ENCODE data around the gene DNAJC5G. TPM values are rescaled to one million over a fixed set of nuclear protein-coding genes. Genes with fewer than 3 reads are reported as not detected.

The DNAJC5G gene, protein sequence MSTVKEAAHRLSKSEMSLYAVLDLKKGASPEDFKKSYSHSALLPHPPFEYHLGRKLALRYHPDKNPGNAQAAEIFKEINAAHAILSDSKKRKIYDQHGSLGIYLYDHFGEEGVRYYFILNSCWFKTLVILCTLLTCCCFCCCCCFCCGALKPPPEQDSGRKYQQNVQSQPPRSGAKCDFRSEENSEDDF
- total RNA-seq = 0.44 and 1.4 TPM in 2 replicates

DNA sequence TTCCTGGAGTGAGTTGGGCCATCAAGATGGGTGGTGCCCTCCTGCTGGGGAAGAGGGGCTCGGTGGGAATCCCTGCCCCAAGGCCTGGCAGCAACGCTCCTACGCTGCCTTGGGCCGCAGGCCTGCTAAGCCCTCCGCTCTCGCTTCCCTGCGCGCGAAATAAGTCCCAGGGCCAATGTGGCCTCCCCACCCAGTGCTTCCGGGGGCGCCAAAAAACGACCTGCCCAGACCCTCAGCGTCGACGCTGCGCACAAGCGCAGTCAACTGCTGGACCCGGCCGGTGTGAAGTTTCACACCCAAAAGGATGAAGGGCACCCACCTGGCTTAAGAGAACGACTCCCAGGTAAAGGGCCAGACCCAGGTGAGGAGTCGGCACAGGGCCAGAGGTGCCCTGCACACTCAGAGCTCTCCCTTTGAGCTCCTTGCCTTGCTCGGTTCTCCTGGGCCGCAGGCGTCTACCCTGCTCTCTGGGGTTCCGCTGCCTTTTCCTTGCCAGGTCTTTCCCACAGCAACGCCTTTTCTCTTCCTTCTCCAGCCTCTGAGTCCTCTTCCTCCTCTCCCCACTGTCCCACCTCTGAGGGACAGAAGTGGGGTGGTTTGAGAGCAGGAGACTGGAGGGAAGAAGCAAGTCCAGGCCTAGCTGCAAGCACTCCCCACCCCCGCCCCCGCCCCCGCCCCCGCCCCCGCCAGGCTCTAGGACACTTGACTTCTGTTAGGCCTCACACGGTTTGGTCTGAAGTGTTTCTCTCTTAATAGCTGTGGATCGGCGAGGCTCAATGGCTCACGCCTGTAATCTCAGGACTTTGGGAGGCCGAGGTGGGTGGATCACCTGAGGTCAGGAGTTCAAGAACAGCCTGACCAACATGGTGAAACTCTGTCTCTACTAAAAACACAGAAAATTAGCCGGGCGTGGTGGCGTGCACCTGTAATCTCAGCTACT, at the start of gene DNAJC5G:
Gene DNAJC5G (plus strand): TSS at position 223 of the 940 bp plus-strand sequence. CDS start 1,296 bp downstream, outside the sequence.
- no peak for DNase-seq (ENCODE audit: low read depth in 2 of 2)

GRCh38 chr2:27225526-27225925, 49.7 kb upstream of the DNAJC5G start:
- DNase-seq (ENCODE audit: low read depth in 2 of 2) = no peak

- DNase-seq (ENCODE audit: low read depth in 2 of 2) = no peak
Measured at GRCh38 chr2:27227501-27227900, 47.7 kb upstream of the DNAJC5G start.

DNA sequence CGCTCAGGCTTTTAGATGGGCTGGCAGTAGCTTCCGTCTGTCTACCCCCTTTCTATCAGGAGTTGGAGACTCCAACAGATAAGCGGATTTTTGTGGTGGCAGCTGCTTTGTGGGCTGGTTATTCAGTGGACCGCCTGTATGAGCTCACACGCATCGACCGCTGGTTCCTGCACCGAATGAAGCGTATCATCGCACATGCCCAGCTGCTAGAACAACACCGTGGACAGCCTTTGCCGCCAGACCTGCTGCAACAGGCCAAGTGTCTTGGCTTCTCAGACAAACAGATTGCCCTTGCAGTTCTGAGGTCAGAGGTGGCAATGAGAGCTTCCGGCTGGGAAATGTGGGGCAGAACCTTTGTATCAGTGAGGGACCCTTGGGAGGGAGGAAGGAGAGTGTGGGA, 43.3 kb upstream of the DNAJC5G start:
- no peak for DNase-seq (ENCODE audit: low read depth in 2 of 2)

DNA sequence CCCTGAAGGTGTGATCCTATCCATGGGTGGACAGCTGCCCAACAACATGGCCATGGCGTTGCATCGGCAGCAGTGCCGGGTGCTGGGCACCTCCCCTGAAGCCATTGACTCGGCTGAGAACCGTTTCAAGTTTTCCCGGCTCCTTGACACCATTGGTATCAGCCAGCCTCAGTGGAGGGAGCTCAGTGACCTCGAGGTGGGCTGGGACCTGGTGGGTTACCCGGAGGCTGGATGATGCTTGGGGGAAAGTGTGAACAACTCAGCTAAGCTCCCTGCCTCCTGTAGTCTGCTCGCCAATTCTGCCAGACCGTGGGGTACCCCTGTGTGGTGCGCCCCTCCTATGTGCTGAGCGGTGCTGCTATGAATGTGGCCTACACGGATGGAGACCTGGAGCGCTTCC, 41.9 kb upstream of the DNAJC5G start:
- no peak for DNase-seq (ENCODE audit: low read depth in 2 of 2)

- DNase-seq (ENCODE audit: low read depth in 2 of 2) = no peak
Measured at GRCh38 chr2:27236136-27236535, 39.1 kb upstream of the DNAJC5G start.

GRCh38 chr2:27236626-27237025, 38.6 kb upstream of the DNAJC5G start:
- no peak for DNase-seq (ENCODE audit: low read depth in 2 of 2)

DNA sequence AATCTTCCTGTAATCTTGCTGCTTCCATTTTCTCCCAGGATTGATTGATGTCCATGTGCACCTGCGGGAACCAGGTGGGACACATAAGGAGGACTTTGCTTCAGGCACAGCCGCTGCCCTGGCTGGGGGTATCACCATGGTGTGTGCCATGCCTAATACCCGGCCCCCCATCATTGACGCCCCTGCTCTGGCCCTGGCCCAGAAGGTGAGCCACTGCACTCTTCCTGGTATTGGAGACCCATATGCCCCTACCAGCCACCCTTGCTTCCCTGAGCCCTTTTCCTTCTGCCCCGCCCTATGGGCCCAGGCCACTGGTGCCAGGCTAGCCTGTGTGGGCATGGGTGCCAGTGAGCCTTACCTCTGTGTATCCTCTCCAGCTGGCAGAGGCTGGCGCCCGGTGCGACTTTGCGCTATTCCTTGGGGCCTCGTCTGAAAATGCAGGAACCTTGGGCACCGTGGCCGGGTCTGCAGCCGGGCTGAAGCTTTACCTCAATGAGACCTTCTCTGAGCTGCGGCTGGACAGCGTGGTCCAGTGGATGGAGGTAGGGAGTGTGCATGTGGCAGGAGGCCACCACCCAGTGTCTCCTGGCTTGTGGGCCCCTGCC, 37.8 kb upstream of the DNAJC5G start:
- no peak for DNase-seq (ENCODE audit: low read depth in 2 of 2)

GRCh38 chr2:27238976-27239375, 36.3 kb upstream of the DNAJC5G start:
- no peak for DNase-seq (ENCODE audit: low read depth in 2 of 2)

DNA sequence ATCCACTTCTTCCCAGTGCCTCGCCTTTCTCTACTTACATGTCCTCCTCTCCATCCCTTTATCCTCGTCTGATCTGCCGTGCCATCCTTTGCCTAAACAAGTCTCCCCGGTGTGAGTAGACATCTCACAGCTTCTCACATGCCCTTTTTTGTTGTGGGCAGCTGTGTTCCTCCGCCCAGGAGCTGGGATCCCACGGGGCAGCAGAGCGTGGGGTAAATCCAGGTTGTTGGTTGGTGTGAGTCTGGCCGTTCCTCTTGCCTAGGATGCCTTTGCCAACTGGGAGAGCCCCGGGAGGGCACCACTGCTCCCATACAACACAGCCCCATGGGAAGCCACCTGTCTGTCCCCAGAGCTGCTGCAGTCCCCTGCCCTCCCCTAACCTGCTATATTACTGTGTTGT, 34.8 kb upstream of the DNAJC5G start:
- DNase-seq (ENCODE audit: low read depth in 2 of 2) = no peak

DNA sequence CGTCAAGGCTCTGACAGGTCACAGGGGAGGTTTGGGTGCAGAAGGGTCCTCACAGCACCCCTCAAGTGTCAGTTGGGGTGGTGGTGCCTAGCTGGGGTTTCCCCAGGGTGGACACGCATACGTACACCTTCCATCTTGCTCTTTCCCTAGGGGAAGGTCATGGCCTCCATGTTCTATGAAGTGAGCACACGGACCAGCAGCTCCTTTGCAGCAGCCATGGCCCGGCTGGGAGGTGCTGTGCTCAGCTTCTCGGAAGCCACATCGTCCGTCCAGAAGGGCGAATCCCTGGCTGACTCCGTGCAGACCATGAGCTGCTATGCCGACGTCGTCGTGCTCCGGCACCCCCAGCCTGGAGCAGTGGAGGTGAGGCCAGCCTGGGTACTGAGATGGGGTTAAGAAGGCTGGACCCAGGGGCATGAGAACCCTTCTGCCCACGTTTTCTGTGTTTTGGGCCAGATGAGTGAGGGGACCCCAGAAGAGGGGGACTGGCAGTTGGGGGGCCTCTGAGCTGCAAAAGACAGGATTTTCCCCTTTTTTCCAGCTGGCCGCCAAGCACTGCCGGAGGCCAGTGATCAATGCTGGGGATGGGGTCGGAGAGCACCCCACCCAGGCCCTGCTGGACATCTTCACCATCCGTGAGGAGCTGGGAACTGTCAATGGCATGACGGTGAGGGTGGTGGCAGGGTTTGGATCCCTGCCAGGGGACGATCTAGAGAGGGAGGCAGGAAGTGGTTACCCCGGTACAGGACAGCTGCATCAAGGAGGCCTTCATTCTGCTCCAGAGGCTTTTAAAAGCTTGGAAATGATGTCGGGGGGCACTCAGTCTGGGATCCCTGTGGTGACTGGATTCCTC, 33.2 kb upstream of the DNAJC5G start:
- DNase-seq (ENCODE audit: low read depth in 2 of 2) = no peak

GRCh38 chr2:27242614-27242951, 32.6 kb upstream of the DNAJC5G start:
- no peak for DNase-seq (ENCODE audit: low read depth in 2 of 2)

DNA sequence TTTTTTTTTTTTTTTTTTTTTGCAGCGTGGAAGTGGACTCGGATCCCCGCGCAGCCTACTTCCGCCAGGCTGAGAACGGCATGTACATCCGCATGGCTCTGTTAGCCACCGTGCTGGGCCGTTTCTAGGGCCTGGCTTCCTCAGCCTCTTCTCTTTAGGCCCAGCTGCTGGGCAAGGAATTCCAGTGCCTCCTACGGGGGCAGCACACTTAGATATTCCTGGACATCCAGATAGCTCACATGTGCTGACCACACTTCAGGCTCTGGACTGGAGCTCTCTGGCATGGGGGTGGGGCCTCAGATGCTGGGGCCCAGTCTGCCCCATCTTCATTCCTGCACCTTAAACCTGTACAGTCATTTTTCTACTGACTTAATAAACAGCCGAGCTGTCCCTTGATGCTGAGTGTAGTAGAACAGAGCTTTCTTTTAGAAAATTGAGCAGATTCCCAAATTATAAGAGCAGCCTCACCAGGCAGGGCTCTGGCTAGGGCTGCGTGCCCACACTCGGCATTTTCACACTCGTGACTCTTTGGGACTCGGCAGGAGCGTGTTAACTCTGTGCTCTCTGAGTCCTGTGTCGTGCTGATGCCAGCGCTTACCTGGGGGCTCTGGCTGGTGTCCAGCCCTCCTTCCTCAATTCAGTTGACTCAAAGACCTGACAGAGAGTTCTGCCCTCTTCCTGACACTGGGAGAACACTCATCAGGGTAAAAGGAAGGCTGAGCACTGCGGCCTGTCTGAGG, 31.7 kb upstream of the DNAJC5G start:
- no peak for DNase-seq (ENCODE audit: low read depth in 2 of 2)

DNA sequence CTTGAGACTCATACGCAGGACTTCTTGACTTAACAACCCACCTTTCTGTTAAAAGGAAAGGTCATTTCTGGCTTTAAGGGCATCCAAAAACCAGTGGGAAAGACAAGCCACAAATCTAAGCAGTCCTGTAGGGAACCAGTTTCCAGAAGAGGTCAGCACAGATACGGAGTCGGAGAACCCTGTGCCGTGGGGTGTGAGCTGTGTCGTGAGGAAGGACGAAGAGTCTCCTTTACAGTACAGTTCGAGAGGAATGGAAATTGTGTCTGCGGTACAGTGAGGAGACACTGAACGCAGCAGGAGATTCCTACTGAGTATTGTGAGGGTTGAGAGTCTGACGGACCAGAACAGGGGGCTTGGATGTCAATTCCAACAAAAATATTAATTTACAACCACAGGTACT, 30.1 kb upstream of the DNAJC5G start:
- DNase-seq (ENCODE audit: low read depth in 2 of 2) = no peak

GRCh38 chr2:27245626-27246025, 29.6 kb upstream of the DNAJC5G start:
- no peak for DNase-seq (ENCODE audit: low read depth in 2 of 2)

GRCh38 chr2:27247893-27248292, 27.3 kb upstream of the DNAJC5G start:
- no peak for DNase-seq (ENCODE audit: low read depth in 2 of 2)

GRCh38 chr2:27249159-27249890, 25.9 kb upstream of the DNAJC5G start:
- DNase-seq (ENCODE audit: low read depth in 2 of 2) = peak in 1 of 2 donors; percentile 31

DNA sequence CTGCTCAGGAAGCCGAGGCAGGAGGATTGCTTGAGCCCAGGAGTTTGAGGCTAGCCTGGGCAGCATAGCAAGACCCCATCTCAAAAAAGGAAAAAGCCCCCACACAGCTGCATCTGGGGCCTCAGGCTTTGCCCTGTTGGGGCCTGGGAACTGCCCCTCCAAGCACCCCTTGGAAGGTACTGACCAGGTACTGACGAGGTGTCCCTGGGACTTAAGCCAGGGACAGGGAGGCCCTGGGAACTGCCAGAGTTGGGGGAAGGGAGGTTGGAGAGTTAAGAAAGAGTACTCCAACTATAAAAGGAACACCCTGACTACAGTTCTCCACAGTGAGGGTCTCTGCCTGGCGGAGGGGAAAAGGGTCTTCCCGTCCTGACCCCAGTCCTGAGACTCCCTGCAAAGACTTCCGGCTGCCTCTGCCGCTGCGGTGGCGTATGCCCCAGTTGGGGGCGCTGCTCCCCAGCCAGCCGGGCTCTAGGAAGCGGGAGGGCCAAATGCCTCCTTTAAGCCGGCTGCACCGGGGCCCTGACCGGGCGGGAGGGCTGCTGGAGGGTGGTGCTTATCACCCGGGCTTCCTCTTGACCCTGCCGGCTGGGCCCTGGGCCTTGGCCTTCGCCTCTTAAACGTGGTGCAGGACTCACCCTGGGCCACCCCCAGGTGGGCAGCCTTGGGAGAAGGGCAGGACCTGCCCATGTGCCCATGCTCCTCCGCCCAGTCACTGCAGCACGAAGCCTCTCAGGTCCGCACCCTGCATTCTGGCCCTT, 25.2 kb upstream of the DNAJC5G start:
- peak; percentile 55 to 67 for DNase-seq (ENCODE audit: low read depth in 2 of 2)

- no peak for DNase-seq (ENCODE audit: low read depth in 2 of 2)
Measured at GRCh38 chr2:27250652-27251379, 24.4 kb upstream of the DNAJC5G start.

All from lung microvascular endothelial cell (primary cell).